Fibroblast of gingiva (primary cell): ENCODE results near the gene SSC4D.

Experiments
- DNase-seq: peaks from one replicate; pipeline ENCODE4 v3.0.0-alpha.2; 2011; ENCODE audit warnings: low read depth

SSC4D gene

DNA sequence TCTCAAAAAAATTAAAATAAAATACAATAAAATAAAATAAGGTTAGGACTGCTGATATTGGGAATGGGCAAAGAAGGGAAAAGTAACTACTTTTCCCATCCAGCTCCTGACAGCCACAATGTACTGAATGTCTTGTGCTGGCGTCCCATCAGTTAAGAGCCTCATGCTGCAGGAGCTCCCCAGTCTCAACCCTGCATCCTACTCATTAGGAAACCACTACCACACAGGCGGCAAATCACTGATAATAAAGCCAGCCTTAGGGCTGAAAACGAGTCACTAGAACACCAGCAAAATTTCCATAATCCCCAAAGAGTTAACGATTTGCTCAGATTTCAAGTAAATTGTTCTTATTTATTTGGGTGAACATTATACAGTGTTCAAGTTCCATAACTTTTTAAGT, 55.0 kb downstream of the SSC4D start:
- no peak for DNase-seq

DNA sequence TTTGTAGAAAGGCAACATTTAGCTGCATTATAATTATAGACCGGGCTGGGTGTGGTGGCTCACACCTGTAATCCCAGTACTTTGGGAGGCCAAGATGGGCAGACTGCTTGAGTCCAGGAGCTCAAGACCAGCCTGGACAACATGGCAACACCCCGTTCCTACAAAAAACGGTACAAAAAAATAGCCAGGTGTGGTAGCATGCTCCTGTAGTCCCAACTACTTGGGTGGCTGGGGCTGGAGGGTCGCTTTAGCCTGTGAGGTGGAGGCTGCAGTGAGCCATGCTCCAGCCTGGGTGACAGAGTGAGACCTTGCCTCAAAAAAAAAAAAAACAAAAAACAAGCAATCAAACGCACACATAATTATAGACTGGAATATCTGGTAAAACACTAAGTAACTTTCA, 55.8 kb downstream of the SSC4D start:
- no peak for DNase-seq

GRCh38 chr7:76352193-76352592, 57.3 kb downstream of the SSC4D start:
- DNase-seq = no peak

GRCh38 chr7:76351372-76351771, 58.1 kb downstream of the SSC4D start:
- no peak for DNase-seq

- no peak for DNase-seq
These were observed 60.1 kb downstream of the SSC4D start for GRCh38 chr7:76349313-76349885.

DNA sequence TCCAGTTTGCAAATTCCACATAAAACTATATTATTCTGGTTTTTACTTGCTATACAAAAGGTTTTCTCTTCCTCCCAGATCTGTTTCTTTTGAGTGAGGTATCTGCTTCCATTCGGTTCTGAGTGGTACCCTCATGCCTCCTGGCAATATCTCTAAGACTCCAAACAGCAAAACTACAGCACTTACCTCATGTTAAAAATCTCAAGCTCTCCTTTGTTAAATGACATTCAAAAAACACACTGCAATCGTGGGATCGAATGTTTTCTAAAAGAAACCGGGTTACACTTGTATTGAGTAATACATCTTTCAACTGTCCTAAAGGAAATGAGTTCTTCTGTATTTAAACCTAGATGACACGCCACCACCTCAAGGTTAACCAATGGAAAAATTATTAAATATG, 61.8 kb downstream of the SSC4D start:
- DNase-seq = no peak

DNA sequence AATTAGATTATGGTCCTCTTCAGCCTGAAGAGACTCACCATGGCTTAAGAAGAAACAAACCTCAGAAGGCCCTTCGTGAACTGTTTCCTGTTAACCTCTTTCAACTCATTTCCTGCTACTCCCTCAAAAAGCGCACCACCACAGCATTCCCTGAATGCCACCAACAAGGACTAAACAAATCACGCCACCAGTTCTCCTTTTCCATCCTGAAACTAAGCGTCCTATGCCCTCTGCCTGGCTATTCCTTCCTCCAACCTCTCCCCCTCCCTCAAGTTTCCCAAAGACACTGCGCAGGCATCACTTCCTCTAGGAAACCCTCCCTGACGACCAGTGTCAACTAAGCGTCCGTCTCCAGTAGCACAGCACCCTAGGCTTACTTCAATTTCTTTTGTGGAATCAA, 62.7 kb downstream of the SSC4D start:
- no peak for DNase-seq

GRCh38 chr7:76346097-76346496, 63.4 kb downstream of the SSC4D start:
- no peak for DNase-seq

GRCh38 chr7:76343931-76344321, 65.6 kb downstream of the SSC4D start:
- no peak for DNase-seq

- DNase-seq = no peak
These were observed 66.1 kb downstream of the SSC4D start for GRCh38 chr7:76343294-76343930.

- no peak for DNase-seq
These were observed 67.3 kb downstream of the SSC4D start for GRCh38 chr7:76342222-76342621.

GRCh38 chr7:76340617-76341131, 68.8 kb downstream of the SSC4D start:
- DNase-seq = peak; percentile 86
